Measurements from ENCODE around the gene NEK7.

DNA sequence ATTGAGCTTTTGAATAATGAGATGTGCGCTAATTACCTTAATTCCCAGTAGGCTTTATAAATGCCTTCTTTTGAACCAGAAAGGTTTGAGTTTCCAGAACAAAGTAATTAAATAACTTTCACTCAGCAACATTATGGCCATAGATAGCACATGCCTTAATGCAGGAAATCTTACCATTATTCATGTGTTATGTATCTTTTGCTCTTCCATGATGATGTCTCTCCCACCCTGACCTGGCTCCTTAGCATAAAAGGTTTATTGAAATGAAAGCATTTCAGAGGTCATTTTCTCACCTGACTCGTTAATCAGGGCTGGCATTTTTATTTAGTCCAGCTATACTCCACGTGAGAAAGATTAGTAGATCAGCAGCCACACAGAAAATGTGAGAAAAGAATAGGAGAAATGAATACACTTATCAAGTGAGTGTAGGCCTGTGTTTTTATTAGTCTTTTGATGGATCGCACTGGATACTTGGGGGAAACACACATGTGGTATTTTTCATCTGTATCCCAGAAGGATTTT is 203.5 kb downstream of the NEK7 start:
- TF ChIP-seq EZH2phosphoT487 (IDR thresholded peaks at IDR 0.05; ENCODE audit: borderline replicate concordance, low read length) (no peak), EZH2 (IDR thresholded peaks at IDR 0.05; ENCODE audit: low read length, unreplicated experiment) (no peak)
- TF ChIP-seq, protein P1, sequence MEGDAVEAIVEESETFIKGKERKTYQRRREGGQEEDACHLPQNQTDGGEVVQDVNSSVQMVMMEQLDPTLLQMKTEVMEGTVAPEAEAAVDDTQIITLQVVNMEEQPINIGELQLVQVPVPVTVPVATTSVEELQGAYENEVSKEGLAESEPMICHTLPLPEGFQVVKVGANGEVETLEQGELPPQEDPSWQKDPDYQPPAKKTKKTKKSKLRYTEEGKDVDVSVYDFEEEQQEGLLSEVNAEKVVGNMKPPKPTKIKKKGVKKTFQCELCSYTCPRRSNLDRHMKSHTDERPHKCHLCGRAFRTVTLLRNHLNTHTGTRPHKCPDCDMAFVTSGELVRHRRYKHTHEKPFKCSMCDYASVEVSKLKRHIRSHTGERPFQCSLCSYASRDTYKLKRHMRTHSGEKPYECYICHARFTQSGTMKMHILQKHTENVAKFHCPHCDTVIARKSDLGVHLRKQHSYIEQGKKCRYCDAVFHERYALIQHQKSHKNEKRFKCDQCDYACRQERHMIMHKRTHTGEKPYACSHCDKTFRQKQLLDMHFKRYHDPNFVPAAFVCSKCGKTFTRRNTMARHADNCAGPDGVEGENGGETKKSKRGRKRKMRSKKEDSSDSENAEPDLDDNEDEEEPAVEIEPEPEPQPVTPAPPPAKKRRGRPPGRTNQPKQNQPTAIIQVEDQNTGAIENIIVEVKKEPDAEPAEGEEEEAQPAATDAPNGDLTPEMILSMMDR (conservative IDR thresholded peaks at IDR 0.05; ENCODE audit: low read depth, low read length): no peak

Measured in PC-3 (cell line).